ENCODE measurements around the gene AWAT2.

AWAT2 gene

GRCh38 chrX:70049925-70050324 is at the start of gene AWAT2:
Gene AWAT2 (minus strand): TSS chrX:70049938. CDS start chrX:70049932, 6 bp downstream.
- no peak for DNase-seq

GRCh38 chrX:70096052-70096451 is 46.3 kb upstream of the AWAT2 start:
- DNase-seq: no peak

GRCh38 chrX:70092247-70092646 is 42.5 kb upstream of the AWAT2 start:
- DNase-seq: no peak

GRCh38 chrX:70089604-70090297 is 40.0 kb upstream of the AWAT2 start:
- DNase-seq: no peak

GRCh38 chrX:70088751-70089150 is 39.0 kb upstream of the AWAT2 start:
- no peak for DNase-seq

GRCh38 chrX:70087857-70088630 is 38.3 kb upstream of the AWAT2 start:
- no peak for DNase-seq

- no peak for DNase-seq
These were observed 35.0 kb upstream of the AWAT2 start for GRCh38 chrX:70084592-70085240.

GRCh38 chrX:70082723-70083122 is 33.0 kb upstream of the AWAT2 start:
- DNase-seq: no peak

GRCh38 chrX:70079870-70080269 is 30.1 kb upstream of the AWAT2 start:
- no peak for DNase-seq

- DNase-seq: no peak
These were observed 29.6 kb upstream of the AWAT2 start for GRCh38 chrX:70079297-70079696.

GRCh38 chrX:70066646-70067045 is 16.9 kb upstream of the AWAT2 start:
- DNase-seq: no peak

- DNase-seq: no peak
These were observed 13.3 kb upstream of the AWAT2 start for GRCh38 chrX:70062961-70063550.

GRCh38 chrX:70062076-70062475 is 12.3 kb upstream of the AWAT2 start, which contains the start of gene OTUD6A:
Gene OTUD6A (plus strand): TSS chrX:70062457. CDS start chrX:70062525, 68 bp downstream.
- DNase-seq: no peak

GRCh38 chrX:70054391-70054790 is 4.7 kb upstream of the AWAT2 start:
- DNase-seq: no peak

GRCh38 chrX:70052895-70053615 is 3.3 kb upstream of the AWAT2 start:
- DNase-seq: no peak

GRCh38 chrX:70049406-70049805 is 332 bp downstream of the AWAT2 start:
- no peak for DNase-seq

- no peak for DNase-seq
These were observed 2.8 kb downstream of the AWAT2 start for GRCh38 chrX:70046978-70047377.

GRCh38 chrX:70044541-70045245 is 5.0 kb downstream of the AWAT2 start:
- DNase-seq: no peak

- no peak for DNase-seq
These were observed 6.1 kb downstream of the AWAT2 start for GRCh38 chrX:70043685-70044084.

GRCh38 chrX:70042399-70043371 is 7.1 kb downstream of the AWAT2 start:
- no peak for DNase-seq

GRCh38 chrX:70041993-70042392 is 7.7 kb downstream of the AWAT2 start:
- DNase-seq: no peak
